Measurements from ENCODE around the gene EIF2A.

The EIF2A gene

DNA sequence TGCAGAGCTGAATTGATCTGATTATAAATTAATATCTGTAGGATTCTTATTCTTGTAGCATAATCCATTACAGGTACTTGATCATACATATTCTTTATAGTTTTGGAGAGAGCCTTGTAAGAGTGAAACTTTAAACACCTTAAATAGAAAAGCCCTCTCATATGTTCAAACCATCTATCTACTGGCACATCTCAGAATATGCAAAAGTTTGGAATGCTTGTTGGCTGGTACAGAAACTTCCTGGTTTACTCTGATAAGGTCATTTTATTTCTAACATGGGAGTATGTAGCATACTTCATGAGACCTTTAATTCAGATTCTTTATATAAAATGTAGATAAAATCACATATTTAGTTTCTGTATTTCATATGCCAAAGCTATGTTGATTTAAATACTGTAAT, 34.6 kb downstream of the EIF2A start:
- H3K4me3 ChIP-seq (replicated peaks; ENCODE audit: low read depth, low read length), result no peak overlapping the region
- no peak for DNase-seq (ENCODE audit: low read depth)
- TF ChIP-seq CTCF (IDR thresholded peaks at IDR 0.05; ENCODE audit: low read length, missing control alignments), result no peak

DNA sequence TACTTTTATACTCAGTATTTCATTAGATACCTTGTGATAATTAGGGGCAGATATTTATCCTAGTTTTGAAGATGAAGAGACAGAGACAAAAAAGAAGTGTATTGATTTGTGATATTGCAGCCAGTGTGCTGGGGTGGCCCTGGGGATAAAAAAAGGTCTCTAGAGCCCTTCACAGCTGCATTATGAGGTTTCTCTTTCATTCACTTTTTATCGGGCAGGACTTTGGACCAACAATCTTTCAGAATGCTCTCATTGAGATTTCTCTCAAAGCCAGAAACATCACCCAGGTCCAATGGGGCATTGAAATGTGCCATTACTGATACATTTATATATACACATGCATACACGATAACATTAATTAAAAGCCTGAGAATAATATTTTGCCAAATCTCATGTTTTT, 36.0 kb downstream of the EIF2A start:
- no peak overlapping the region for H3K4me3 ChIP-seq (replicated peaks; ENCODE audit: low read depth, low read length)
- DNase-seq (ENCODE audit: low read depth), result no peak
- TF ChIP-seq CTCF (IDR thresholded peaks at IDR 0.05; ENCODE audit: low read length, missing control alignments), result no peak

- TF ChIP-seq CTCF (IDR thresholded peaks at IDR 0.05; ENCODE audit: low read length, missing control alignments), result no peak
- H3K4me3 ChIP-seq (replicated peaks; ENCODE audit: low read depth, low read length), result no peak overlapping the region
- no peak for DNase-seq (ENCODE audit: low read depth)
These were observed 36.4 kb downstream of the EIF2A start for GRCh38 chr3:150583028-150583427.

DNA sequence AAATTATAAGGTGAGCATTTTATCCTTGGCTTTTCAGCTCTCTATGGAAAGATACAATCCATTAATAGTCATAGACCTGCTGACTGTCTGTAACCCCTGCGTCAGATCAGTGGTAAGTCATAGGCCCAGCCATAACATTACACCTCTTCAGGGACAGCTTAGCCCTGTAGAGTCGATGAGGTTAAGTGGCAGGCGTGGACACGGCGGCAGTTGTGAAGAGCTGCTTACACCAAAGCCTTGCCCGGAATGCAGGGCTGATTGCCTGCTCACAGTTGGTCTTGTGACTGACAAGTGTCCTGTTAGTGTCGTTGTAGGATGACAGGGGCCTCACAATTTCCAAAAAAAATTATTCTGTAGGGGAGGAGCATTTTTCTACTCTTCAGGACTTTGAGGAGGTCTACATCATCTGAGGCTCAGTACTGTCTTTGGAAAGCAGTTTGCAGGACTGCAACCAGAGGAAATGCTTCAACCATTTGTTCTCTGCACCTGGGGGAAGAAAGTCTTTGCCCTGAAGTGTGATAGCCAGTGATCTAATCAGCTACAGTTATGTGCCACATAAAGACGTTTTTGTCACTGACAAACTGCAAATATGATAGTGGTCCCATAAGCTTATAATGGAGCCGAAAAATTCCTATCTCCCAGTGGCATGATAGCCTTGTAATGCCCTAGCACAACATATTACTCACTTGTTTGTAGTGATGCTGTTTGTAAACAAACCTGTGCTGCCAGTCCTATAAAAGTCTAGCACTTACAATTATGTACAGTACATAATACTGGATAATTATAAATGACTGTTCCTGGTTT, 41.6 kb downstream of the EIF2A start:
- no peak for TF ChIP-seq CTCF (IDR thresholded peaks at IDR 0.05; ENCODE audit: low read length, missing control alignments)
- no peak overlapping the region for H3K4me3 ChIP-seq (replicated peaks; ENCODE audit: low read depth, low read length)
- DNase-seq (ENCODE audit: low read depth), result no peak

DNA sequence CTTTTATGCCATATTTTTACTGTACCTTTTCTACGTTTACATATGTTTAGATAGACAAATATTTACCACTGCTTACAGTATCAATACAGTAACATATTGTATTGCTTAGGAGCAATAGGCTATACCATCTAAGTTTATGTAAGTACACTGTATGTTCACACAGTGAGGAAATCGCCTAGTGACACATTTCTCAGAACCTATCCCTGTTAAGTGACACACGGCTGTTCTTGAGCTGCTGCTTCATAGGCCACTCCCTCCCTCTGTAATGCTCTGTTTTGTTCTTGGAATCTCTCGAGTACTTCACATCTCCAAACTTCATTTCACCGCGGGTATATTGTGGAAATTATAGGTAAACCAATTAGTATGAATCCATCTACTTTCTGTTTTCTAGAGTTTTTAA, 43.2 kb downstream of the EIF2A start:
- no peak for TF ChIP-seq CTCF (IDR thresholded peaks at IDR 0.05; ENCODE audit: low read length, missing control alignments)
- H3K4me3 ChIP-seq (replicated peaks; ENCODE audit: low read depth, low read length), result no peak overlapping the region
- DNase-seq (ENCODE audit: low read depth), result no peak

DNA sequence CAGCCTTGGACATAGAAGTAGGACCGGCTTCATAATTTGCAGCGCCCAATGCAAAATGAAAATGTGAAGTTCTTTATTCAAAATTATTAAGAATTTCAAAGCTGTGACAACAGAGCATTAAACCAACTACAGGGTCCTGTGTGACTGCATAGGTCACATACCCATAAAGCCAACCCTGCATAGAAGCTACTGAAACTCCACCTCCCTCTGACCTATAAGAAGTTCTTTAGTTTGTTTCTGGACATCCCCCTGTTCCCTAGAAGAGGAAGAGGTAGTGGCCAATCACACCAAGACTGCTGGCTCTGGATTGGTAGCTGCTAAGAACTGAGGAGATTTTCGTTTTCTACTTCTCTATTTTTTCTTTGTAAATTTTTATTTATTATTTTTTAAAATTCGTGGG, 47.6 kb downstream of the EIF2A start:
- no peak for DNase-seq (ENCODE audit: low read depth)
- no peak for TF ChIP-seq CTCF (IDR thresholded peaks at IDR 0.05; ENCODE audit: low read length, missing control alignments)
- H3K4me3 ChIP-seq (replicated peaks; ENCODE audit: low read depth, low read length), result no peak overlapping the region

DNA sequence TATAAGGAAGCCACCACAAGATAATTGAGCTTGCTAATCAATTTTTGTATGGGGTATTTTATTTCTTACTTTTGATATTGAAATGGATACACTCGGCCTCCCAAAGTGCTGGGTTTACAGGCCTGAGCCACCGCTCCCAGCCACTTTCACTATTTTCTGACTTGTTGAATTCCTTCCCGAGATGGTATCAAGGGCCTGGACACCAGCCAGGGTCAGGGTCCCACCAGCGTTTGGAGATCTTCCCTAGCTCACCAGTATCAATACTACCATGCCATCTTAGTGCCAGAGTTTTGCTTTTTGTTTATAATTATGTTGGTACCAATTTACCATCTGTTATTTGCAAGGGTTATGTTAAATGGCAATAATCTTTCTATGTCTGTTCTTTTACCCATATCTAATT, 51.1 kb downstream of the EIF2A start:
- no peak for DNase-seq (ENCODE audit: low read depth)
- no peak for TF ChIP-seq CTCF (IDR thresholded peaks at IDR 0.05; ENCODE audit: low read length, missing control alignments)

More for the DNA sequence above, 51.1 kb downstream of the EIF2A start:
- H3K4me3 ChIP-seq (replicated peaks; ENCODE audit: low read depth, low read length), result no peak overlapping the region

Measured in fibroblast of pulmonary artery (primary cell).